HG03045 (cell line): Measurements from ENCODE around the gene TMCC3.
A peak's percentile ranks its signal among the peaks of the same experiment; 100 is the strongest.
"Not testable (repeated sequence)": the region's sequence is repeated elsewhere in the genome, so short reads cannot be mapped to it uniquely, and the experiment has no call there.

ENCODE experiments used
- ATAC-seq: cut with Tn5 transposase; IDR thresholded peaks from one replicate; pipeline ENCODE4 v1.9.1; 2021; ENCODE audit warnings: mild to moderate bottlenecking, moderate library complexity; ENCODE audit not compliant: unreplicated experiment

Gene TMCC3

DNA sequence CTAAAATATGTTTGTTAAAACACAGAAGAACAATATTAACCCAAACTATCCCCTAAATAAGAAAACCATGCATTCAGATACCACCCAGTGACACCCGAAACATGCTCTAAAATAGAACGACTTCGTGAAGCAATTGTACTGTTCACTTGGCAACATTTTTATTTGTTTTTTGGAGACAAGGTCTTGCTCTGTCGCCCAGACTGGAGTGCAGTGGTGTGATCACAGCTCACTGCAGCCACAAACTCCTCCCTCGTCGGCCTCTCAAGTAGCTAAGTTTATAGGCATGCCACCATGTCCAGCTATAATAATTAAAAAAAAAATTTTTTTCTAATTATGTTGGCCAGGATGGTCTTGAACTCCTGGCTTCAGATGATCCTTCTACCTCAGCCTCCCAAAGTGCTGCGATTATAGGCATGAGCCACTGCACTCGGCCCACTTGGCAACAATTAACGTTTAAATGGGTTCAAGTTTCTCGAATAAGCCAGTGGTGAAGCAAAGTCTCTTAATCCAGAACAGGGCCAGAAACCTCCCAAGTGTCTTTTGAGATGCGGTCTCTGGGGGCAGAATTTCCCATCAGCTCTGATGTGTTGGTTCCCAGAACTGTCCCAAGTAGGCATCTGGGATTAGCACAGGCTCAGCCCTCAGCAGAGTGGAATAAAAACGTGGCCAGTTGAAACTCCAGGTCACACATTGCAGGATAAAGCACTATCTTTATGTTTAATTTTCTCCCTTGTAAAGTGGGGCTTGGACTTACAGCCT lies 74.5 kb downstream of the TMCC3 start:
- ATAC-seq = no peak

DNA sequence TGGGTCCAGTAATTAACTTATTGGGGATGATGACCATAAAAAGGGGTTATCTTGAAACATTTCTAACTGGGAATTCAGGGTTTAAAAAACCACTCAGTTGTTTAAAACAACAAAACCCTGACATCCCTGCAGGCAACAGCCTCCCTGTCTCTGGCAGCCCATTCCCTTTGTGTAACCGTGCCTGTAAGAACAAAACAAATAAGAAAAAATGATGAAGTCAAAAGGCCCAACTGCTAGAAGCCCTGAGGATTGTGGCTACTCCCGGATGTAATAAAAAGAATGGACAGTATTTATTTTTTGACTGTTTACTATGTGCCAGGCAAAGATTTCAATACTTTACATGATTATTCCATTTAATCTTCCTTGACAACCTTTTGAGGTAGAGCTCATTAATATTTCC lies 75.3 kb downstream of the TMCC3 start:
- ATAC-seq = no peak

DNA sequence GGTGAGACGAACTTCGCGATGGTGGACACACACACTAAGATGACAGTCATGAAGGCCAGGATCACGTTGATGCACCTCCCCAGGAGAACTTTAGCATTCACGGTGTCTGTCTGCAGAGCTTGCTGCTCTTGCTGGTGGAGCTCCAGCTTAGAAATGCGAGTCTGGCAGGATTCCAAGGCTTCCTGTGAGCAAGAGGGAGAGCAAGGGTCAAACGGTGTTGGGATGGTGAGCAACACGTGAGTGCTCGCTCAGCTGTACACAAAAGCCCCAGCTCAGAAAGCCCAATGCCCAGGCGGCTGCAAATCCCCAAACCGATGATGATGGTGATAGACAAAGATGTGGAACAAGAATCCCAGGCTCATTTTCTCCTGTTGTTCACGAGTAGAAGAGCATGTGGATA lies 78.8 kb downstream of the TMCC3 start:
- no peak for ATAC-seq

DNA sequence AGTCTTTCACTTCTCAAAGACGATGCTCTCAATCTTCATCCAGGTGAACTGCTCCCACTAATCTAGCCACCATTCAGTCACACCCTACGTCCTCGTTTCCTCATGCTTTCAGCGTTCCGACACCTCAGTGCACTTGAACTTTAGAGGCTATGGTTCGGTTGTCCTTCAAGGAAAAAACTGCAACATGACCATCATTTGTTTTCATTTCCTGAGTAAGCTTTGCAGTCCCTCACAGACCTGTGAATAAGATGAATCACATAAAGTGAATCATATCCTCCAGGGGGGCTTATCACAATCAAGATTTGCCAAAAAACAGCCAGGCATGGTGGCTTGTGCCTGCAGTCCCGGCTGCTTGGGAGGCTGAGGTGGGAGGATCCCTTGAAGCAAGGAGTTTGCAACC lies 80.2 kb downstream of the TMCC3 start:
- ATAC-seq = no peak

DNA sequence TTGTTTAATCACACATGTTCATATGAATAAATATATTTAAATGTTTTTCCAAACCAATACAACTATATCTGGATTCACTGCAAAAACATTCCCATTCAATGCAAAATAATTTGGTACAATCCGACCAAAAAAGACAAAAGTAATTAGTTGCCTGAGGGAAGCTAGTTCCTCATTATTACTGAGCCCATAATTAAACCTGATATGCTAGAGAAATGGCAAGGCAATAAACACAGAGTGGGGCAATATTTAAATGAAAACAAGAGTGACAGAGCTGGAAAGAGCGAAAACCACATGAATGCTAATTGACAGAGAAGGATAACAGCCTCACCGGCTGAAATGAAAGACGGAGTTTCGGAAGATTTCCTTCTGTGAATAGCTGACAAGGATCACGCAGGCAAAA lies 82.6 kb downstream of the TMCC3 start:
- no peak for ATAC-seq

DNA sequence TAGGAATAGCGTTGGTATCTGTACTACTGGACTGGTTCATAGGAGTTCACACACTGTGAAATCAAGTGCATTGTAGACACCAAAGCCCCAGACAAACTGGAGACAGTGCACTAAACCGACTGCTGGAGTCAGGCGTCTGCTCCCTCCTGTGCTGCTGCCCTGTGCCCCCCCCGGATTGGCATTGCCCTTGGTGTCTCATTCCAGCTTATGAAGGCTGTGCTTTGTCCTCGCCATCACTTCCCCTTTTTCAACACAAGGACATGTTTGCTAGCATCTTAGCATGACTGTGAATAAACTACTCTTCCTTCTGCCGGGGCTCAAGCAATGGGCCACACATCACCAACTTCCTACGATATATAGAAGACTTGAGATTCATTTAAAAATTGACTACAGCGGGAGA lies 84.0 kb downstream of the TMCC3 start:
- no peak for ATAC-seq

DNA sequence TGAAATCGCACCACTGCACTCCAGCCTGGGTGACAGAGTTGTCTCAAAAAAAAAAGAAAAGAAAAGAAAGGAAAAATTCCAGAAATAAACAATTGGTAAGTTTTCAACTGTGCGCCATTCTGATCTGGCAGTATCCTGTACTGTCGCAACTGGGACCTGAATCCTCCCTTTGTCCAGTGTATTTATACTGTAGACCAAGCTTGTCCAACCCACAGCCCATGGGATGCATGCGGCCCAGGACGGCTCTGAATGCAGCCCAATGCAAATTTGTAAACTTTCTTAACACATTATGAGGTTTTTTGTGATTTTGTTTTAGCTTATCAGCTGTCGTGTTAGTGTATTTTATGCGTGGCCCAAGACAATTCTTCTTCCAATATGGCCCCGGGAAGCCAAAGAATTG lies 84.7 kb downstream of the TMCC3 start:
- ATAC-seq = no peak

DNA sequence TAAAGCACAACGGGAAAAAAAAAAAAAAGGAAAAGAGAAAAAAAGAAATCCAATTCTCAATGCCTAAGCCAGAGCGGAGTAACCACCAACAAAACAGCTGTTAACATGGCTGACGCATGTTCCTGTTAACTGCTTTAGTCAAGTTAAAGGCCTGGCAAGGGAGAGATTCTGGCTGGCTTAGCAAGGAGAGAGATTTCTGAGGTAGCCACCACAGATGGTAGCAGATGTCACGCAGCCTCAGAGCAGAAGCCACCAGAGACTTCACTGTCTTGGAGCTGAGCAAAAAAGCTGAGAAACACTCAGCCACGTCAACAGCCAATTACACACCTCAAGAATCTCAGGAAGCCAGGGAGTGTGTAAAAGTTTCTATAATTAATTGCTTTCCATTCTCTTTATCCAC lies 87.1 kb downstream of the TMCC3 start:
- no peak for ATAC-seq

DNA sequence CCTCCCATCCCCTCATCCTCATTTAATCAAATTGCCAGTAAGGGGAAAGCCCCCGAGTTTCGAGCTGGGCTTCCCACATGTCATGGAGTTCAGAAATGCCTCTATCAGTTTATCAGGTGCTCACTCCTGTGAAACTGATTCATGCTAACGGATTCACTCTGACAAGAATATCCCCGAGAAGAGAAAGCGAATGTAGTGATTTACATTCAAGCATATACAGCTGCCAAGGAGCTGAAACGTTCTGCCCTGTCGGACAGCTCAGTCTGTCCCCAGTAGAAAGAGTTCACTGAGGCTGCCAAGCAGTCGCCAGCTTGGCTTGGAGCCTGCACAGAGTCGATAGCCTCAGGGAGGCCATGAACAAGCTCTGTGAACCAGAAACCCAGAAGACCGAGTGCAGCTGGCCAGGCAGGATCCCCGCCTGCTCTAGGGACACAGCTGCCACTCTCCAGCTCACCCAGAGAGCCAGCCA lies 88.4 kb downstream of the TMCC3 start:
- ATAC-seq = peak; percentile 82

DNA sequence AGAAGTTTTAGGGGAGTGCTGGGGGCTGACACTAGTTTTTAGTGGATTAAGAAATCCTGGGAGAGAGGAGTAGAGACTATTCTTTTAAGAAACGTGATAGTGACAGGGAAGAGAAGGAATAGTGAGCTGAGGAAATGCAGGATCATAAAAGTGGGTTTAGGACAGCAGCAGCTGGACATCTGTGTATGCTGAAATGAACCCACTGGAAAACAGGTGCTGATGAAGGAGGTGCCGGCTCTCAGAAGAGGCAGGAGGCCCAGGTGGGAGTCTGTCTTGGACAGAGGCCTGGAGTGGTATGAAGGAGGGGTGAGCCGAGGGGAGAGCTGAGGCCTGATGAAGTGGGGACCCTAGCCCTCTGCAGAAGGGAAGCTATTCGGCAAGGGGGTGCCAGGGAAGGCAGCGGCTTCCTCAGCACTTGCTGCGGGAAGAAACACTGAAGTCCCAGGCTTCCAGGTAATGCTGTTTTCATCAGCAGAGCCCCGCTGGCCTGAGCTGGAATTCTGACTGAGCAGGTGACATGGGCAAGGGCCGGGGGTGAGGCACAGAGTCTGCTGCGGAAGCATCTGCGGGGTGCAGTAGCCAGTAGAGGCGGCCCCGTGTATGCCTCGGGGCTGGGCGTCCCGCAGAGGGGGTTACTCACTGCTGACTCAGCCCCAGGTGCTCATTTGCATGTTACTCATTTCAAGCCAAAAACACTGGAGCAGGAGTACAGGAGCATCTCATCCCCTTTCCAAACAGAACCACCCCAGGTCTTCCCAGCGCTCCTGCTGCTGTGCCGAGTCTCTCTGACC lies 89.7 kb downstream of the TMCC3 start:
- peak; percentile 71 for ATAC-seq

DNA sequence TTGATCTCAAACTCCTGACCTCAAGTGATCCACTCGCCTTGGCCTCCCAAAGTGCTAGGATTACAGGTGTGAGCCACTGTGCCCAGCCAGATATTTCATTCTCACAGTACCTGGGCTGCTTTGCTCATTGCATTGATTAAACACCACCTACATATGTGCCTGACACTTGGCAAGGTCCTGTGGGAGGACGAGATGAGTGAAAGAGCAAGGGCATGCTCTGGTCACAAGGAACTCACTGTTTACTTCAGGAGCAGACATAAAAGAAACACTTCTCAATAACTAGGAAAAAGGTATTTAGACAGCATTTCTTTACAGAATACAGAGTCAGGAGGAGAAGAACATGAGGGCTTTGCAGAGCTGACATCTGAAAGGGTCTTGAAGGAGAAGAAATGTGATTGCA lies 91.7 kb downstream of the TMCC3 start:
- ATAC-seq = no peak

DNA sequence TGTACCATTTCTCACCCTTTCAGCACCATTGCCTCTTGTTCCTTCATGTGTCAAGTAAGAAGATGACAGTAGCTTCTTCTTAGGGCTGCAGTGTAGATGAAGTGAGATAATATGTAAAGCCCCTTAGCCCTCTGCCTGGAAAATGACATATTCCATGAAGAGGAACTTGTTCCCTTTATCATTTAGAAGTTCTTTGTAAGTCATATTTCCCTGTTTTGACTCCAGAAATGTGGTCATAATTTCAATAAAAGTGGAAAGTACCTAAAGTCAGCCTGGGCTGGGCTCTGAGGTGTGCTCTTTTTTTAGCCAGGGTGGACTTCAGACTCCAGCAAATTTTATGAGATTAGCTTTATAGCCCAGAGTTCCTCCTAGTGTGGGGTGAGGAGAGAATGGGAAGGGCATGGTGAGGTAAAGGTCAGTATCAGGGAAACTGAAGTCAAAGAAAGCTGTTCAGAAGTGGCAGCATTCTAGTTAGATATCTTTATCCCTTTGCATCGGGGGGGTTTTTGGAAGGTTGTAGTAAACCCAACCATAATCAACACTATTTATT lies 92.5 kb downstream of the TMCC3 start:
- ATAC-seq = no peak

DNA sequence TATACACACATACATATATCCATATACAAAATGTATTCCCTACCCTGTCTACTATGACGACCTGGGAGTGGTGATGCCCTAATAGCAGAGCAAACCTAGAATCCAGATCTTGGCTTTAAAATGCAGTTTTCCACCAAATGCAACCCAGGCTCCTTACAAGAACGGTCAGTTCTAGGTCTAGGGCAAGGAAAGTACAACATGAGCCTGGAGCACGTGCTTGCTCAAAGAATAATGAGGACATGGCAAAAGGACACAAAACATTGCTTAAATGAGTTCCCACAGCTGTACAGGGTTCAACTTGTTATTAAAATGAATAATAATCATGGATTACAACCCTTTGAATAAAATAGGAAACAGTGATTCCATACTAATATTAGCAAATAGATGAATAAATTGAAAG lies 94.7 kb downstream of the TMCC3 start:
- no peak for ATAC-seq

DNA sequence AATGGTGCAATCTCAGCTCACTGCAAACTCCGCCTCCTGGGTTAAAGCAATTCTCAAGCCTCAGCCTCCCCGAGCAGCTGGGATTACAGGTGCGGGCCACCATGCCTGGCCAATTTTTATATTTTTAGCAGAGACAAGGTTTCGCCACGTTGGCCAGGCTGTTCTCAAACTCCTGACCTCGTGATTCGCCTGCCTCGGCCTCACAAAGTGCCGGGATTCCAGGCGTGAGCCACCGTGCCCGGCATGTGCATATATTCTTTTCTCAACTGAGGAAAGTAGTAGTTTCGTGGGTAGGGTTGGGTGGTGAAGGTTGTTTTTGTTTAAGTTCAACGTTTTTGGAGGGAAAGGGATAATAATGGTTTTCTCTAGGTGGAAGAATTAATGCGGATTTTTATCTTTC lies 96.5 kb downstream of the TMCC3 start:
- no peak for ATAC-seq

DNA sequence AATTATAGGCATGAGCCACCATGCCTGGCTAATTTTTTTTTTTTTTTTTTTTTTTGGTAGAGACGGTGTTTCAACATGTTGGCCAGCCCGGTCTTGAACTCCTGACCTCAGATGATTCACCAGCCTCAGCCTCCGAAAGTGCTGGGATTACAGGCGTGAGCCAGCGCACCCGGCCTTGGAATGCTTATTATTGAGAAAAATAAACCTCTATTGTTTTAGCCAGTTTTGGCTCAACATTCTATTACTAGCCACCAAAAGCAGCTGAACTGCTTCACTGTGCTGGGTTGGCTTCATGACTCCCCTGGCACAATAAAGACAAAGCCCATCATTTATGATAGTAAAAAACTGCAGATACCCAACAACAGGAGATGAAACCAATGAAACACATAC lies 97.2 kb downstream of the TMCC3 start:
- ATAC-seq = no peak

DNA sequence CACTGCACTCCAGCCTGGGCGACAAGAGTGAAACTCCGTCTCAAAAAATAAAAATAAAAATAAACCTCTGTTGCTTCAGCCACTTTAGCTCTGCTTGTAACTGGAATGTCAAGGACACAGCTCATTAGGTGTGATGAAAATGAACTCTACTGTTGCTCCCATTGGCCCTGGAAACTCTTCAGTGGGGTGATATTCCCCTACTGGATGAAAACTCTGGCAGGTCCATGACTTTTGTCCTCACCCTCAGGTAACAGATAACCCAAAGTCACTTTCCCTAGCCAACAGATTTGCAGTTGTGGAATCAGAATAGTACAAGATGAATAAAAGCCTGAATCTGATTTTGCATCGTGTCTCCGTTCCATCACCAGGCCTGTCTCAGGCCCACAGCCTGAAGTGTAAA lies 98.5 kb downstream of the TMCC3 start:
- ATAC-seq = no peak

DNA sequence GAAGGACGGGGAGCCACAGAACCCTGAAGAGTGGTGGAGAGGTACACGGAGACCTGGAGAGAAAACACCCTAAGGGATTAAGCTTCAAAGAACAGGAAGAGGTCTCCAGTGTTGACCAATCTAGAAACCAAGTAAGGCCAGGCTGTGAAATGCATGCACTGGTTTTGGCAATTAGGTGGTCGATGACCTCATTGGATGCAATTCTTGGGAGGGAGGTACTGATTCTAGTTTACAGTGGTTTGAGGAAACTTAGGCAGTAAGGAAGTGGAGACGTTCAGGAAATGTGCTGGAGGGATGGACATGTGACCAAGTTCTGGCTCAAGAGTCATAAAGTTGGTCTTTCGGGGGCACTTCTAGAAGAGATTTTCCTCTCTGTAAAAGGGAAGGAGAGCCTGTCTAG lies 99.4 kb downstream of the TMCC3 start:
- no peak for ATAC-seq

DNA sequence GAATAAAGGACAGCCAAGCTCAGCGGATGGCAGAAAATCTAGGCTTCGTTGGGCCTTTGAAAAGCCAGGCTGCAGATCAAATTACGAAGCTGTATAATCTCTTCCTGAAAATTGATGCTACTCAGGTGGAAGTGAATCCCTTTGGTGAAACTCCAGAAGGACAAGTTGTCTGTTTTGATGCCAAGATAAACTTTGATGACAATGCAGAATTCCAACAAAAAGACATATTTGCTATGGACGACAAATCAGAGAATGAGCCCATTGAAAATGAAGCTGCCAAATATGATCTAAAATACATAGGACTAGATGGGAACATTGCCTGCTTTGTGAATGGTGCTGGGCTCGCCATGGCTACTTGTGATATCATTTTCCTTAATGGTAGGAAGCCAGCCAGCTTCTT lies 101.5 kb downstream of the TMCC3 start:
- not testable (repeated sequence) for ATAC-seq

DNA sequence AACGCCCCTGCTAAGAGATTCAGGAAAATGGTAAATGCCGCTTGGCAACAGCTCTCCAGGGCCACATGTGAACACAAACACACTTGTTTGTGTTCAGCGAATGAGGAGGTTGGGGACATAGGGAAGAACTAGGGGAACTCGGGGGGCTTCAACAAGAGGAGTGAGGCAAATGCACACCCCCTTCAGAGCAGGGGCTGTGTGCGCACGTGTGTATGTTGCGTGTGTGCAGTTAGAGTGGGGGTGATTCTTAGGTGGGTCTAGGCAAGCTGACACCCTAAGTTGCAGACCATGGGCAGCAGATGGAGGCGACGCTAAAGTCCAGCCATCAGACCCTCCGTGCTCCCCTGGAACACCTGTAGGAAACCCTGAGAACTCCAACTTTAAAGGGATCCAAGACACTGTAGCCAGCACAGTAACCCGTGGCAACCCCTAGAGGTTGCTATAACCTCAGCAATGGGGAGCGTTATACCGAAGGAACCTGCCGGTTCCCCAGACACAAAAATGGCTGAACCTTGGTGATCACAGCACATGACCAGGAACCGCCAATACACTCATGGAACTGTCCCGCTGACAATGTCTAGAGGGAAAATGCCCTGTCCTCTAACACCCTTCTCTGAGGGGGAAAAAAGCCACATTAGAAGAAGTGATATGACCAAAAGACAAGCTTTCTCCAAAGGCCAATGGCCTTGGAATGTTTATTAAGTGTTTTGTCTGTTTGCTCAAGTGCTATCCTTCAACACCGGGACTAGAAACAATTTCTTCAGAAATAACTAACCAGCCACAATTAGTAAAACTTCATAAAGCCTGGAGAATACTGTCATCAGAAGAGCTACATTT lies 104.2 kb downstream of the TMCC3 start:
- peak; percentile 66 for ATAC-seq

DNA sequence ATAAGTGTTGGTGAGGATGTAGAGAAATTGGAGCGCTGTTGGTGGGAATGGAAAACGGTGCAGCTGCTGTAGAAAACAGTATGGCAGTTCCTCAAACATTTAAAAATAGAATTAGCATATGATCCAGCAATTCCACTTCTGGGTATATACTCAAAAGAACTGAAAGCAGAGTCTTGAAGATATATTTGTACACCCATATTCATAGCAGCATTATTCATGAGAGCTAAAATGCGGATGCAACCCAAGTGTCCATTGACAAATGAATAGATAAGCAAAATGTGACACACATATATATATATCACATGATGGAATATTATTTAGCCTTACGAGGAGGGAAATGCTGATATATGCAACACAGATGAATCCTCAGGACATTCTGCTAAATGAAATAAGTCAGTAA lies 106.0 kb downstream of the TMCC3 start:
- no peak for ATAC-seq

DNA sequence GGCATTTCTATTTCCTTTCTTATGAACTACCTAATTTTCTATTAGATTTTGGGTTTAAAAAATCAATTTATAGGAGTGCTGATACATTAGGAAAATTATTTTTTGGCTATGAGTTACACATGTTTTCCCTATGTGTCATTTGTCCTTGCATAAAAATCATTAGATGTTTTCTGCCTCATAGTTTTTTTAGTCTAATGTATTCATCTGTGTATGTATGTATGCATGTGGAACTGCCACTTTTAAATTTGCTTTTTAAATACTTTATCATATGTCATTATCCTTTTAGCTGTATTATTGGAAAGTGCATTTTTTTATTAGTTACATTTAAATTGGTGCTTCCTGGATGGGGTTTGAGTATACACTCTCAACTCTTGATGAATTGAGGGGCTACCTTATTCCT lies 112.0 kb downstream of the TMCC3 start:
- ATAC-seq = no peak
